TTC549 (cell line): ENCODE data around the gene ADORA2A.

Experiments
- FAIRE-seq: peaks from 2 replicates; lab custom pipeline; 2012; peaks lifted over from hg19 to GRCh38; lab: Jason Lieb, UNC

Gene ADORA2A

GRCh38 chr22:24427500-24428164 is at the start of gene ADORA2A:
TSS of gene ADORA2A (plus strand) at chr22:24427599. CDS start at chr22:24433405, 5,806 bp downstream.
- FAIRE-seq = no peak

- no peak for FAIRE-seq
Observed at GRCh38 chr22:24379536-24379935, 47.9 kb upstream of the ADORA2A start.

- FAIRE-seq = no peak
Observed at GRCh38 chr22:24380220-24380904, 47.0 kb upstream of the ADORA2A start.

- no peak for FAIRE-seq
Observed at GRCh38 chr22:24380905-24381230, 46.5 kb upstream of the ADORA2A start.

DNA sequence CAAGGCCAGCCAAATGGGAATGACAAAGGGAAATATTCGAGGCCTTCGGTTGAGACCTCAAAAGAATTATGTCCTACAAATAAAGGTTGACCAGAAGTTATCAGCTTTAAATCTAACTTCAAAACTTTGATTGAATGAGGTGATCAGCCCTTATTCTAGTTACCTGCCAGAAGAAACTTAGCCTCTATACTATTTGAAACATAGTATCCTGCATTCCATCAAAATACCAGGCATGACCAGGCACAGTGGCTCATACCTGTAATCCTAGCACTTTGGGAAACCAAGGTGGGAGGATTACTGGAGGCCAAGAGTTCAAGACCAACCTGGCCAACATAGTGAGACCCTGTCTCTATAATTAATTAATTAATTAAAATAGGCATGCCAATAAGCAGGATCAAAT is 44.3 kb upstream of the ADORA2A start:
- no peak for FAIRE-seq

DNA sequence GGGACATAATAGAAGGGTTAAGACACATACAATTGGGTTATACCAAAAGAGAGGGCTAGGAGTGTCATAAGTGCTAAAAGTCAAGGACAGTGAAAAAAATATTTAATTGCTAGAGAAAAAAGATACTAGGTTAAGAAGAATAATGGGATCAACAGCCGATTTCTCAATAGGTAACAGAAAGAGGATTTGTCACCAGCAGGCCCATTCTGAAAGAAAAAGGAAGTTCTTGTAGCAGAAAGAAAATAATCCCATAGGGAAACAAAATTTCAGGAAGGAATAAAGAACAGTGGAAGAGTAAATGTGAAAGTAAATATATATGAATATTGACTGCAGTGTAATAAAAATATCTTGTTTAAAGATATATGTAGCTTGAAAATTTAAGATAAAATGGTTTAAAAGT is 43.3 kb upstream of the ADORA2A start:
- no peak for FAIRE-seq

DNA sequence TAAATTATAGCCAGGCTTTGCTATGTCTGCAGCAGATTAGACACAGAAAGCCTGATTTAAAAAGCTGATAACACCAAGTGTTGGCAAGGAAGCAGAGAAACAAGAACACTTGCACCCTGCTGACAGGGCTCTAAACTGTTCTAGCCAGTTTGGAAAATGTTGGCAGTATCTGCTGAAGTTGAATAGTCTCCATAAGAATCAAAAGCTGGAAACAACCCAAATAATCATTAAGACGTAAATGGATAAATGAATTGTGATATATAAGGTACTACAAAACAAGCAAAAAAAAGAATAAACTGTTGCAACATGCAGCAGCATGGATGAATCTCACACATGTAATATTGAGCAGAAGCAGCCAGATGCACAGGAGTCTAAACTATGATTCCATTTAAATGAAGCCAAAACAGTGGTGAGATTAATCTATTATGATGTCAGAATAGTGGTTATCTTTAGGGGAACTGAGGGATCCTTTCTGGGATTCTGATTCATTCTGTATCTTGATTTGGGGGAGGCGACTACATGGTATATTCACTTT is 40.4 kb upstream of the ADORA2A start:
- FAIRE-seq = no peak

GRCh38 chr22:24389680-24390079 is 37.7 kb upstream of the ADORA2A start:
- no peak for FAIRE-seq

DNA sequence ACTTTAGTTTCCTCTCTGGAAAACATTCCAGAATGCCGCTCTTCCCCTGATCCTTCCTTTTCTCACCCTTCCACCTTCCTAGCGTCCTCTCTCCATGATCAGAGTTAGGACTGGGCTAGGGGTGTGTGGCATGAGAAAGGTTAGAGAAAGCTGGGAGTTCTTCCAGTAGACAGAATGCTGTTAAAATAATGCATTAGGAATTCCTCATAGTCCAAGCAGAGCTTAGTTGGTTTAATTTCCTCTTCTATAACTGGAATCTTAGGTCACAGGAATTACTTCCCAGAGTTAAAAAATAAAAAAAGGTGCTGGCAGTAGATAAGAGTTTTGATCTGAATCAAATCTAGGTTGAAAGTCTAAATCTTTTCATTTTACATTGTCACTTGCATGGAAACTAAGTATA is 37.2 kb upstream of the ADORA2A start:
- FAIRE-seq = no peak

DNA sequence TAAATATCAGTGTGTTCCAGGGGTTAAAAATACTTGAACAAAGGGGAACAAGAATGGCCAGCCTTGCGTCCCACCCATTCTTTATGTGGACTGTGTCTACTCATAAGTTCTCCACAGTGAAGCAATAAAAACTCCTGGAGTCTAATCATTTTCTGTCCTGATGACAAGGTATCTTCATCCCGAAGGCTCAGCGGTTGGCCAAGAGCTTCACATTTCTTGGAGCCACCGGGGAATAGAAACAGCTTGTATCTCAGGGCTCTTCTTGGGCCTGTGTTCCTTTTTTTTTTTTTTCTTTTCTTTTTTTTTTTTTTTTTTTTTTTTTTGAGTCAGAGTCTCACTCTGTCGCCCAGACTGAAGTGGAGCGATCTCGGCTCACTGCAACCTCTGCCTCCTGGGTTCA is 36.8 kb upstream of the ADORA2A start:
- no peak for FAIRE-seq

- no peak for FAIRE-seq
Observed at GRCh38 chr22:24391836-24392217, 35.6 kb upstream of the ADORA2A start.

DNA sequence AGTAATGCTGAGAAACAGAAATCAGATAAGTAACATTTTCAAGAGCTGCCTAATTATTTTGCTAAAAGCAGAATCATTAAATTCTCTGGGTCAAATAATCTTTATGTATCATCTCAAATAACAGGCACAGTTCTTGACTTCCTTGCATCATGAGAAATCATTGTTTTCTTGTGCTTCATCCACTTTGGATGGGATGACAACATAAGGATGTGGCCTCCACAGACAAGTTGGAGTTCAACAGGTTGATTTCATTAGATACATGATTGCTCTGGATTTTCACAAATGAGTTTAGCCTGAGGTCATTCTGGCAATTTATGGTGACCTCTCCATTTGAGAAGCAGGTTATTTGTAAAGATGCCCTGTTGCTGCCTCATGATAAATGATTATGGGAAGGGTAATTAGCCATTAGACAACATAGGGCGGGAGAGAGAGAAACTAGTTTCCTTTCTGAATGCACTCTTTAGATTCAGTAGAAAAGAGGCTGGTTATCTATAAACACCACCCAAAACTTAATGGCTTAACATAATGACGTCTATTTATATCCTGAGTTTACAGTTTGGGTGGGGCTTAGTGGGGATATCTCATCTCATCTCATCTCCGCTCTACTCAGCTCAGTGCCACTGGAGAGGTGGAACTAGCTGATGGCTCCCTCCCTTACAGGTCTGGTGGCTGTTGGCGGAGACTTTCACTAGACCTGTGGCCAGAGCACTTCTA is 35.0 kb upstream of the ADORA2A start:
- FAIRE-seq = no peak

DNA sequence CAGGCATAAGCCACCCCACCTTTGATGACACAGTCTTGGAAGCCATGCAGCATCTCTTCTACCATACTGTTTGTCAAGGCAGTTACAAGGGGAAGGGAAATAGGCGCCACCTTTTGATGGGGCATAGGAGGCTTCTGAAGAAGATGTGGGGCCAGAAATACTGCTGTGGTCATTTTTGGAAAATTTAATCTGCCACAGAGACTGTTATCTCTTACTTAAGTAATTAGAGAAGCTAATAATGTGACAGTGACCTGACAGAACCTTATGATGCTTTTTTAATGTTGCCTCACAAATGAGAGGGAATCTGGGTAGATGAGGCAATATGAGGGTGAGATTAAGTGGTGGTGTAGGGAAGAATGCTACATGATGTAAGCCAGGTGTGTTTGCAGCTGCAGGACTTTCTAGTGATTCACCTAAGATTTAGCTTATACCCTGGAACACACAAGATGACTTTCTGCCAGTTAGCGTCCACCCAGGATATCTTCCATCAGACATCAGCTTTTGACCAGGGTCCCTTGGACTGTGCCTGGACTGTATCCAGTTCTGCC is 34.3 kb upstream of the ADORA2A start:
- no peak for FAIRE-seq

- no peak for FAIRE-seq
Observed at GRCh38 chr22:24393848-24394247, 33.6 kb upstream of the ADORA2A start.

DNA sequence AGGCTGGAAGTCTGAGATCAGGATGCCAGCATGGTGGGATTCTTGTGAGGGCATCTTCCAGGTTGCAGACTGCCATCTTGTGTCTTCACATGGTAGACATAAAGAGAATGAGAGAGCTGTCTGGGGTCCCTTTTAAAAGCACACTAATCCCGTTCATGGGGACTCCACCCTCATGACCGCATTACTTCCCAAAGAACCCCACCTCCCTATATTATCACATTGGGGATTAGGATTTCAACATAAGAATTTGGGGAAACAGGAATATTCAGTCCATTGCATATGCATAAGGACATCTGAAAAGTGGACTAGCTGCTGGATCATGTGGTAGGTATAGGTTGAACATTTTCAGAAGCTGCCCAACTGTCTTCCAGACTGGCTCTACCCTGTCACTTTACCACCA is 33.1 kb upstream of the ADORA2A start:
- no peak for FAIRE-seq

- FAIRE-seq = no peak
Observed at GRCh38 chr22:24398409-24398808, 29.0 kb upstream of the ADORA2A start.

GRCh38 chr22:24400034-24400725 is 27.2 kb upstream of the ADORA2A start:
- no peak for FAIRE-seq

DNA sequence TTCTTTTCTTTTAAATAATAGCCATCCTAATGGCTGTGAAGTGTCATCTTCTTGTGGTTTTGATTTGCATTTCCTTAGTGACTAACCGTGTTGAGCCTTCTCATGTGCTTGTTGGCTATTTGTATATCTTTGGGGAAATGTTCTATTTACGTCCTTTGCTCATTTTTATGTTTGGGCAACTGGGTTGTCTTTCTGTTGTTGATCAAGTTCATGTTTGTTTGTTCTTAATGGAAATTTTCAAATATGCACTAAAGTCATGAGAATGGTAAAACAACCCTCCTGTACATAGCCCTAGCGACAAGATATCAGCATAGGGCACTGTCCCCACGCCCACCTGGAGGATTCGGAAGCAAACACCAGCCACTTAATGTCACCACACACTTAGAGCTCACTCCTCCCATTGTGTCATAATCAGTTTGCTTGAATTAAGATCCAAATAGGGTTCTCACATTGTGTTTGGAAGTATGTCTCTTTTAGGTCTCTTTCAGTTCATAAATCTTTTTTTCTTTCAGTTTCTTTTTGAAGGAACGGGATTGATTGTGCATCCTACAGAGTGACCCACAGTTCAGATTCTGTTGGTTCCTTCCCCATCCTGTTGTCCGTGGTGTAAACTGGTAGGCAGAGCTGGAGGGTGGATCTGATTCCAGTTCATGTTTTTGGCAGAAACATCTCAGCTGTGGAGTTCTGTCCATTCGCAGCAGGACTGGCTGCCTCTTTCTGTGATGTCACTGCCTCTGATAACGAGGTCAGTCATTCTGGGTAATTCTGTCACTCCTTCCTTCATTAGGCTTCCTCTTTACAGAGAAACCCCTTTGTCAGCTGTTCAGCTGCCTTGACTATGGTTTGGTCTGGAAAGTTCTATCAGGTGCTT is 26.4 kb upstream of the ADORA2A start:
- no peak for FAIRE-seq

- no peak for FAIRE-seq
Observed at GRCh38 chr22:24401931-24402367, 25.4 kb upstream of the ADORA2A start.

- FAIRE-seq = no peak
Observed at GRCh38 chr22:24402460-24403192, 24.8 kb upstream of the ADORA2A start.

DNA sequence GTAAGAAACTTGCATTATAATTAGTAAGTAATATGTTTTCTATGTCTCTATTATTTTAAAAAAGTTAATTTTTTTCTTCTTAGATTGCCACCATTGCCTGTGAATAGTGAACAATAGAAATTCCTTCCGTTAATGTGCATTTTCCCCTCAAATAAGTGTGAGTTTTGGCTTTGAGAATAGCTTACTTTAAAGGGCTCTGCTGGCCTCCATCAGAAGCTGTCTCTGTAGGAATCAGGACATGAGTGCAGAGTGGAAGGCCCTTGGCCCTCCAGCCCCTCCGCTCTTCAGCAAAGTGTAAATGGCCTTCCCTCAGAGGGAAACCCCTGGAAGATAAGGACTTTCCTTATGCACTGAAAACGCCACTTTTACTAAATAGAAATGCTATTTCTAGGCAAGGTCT is 24.1 kb upstream of the ADORA2A start:
- FAIRE-seq = no peak
